ENCODE results near the gene LHX2. TPM values are rescaled to one million over a fixed set of nuclear protein-coding genes. Genes with fewer than 3 reads are reported as not detected.

The LHX2 gene
- total RNA-seq, 1 donor from 2014 or later: not detected

DNA sequence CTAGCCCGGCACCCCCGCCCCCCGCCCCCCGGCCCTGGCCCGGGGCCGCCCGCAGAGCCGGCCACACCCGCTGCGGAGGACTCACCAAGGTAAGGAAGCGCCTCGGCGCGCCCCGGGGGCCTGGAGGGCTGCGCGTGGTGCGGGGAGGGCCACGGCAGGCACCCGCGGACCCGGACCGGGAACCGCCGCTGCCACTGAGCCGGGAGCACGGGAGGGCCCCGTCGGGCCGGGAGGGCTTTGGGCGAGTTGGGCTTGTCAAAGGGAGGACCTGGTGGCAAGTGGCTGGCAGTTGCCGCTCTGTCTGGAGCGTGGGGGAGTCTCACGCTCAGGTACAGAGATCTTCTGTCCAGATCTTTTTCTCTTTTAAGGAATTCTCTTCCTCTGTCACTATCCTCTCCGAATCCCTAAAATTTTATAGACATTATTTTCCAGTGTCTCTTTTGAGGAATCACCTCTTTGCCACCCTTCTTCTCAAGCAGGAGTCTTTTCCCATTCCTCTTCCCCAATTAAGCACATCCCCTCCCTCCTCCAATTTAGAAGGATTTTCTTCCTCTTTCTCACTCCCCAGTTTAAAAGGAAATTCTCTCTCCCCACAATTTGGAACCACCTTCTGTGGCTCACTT, 11.3 kb upstream of the LHX2 start:
- Mint-ChIP-seq H3K4me3 (ENCODE audit: unreplicated experiment) (peak overlapping the region; percentile 61), H3K27ac (ENCODE audit: unreplicated experiment) (no peak overlapping the region)

GRCh38 chr9:124000784-124001457, 10.6 kb upstream of the LHX2 start:
- no peak overlapping the region for H3K27ac Mint-ChIP-seq (ENCODE audit: unreplicated experiment)
- H3K9me3 Mint-ChIP-seq (ENCODE audit: unreplicated experiment): no peaks in the 10 kb centered on the region
- H3K36me3 Mint-ChIP-seq (ENCODE audit: unreplicated experiment): peaks cover 2% of the 10 kb centered on the region
- no peak for DNase-seq (ENCODE audit: extremely low spot score, unreplicated experiment)
- H3K27me3 Mint-ChIP-seq (ENCODE audit: unreplicated experiment): peaks cover 90% of the 10 kb centered on the region
- H3K4me1 Mint-ChIP-seq (ENCODE audit: unreplicated experiment): peaks cover 27% of the 10 kb centered on the region
- TF ChIP-seq, protein P1, sequence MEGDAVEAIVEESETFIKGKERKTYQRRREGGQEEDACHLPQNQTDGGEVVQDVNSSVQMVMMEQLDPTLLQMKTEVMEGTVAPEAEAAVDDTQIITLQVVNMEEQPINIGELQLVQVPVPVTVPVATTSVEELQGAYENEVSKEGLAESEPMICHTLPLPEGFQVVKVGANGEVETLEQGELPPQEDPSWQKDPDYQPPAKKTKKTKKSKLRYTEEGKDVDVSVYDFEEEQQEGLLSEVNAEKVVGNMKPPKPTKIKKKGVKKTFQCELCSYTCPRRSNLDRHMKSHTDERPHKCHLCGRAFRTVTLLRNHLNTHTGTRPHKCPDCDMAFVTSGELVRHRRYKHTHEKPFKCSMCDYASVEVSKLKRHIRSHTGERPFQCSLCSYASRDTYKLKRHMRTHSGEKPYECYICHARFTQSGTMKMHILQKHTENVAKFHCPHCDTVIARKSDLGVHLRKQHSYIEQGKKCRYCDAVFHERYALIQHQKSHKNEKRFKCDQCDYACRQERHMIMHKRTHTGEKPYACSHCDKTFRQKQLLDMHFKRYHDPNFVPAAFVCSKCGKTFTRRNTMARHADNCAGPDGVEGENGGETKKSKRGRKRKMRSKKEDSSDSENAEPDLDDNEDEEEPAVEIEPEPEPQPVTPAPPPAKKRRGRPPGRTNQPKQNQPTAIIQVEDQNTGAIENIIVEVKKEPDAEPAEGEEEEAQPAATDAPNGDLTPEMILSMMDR (IDR thresholded peaks at IDR 0.05): no peak
- peak overlapping the region; percentile 61 for H3K4me3 Mint-ChIP-seq (ENCODE audit: unreplicated experiment)

More for the DNA sequence above, 11.3 kb upstream of the LHX2 start:
- Mint-ChIP-seq H3K27me3 (ENCODE audit: unreplicated experiment) (peaks cover 90% of the 10 kb centered on the region), H3K36me3 (ENCODE audit: unreplicated experiment) (peaks cover 2% of the 10 kb centered on the region), H3K9me3 (ENCODE audit: unreplicated experiment) (no peaks in the 10 kb centered on the region), H3K4me1 (ENCODE audit: unreplicated experiment) (peaks cover 27% of the 10 kb centered on the region)
- TF ChIP-seq, protein P1 (IDR thresholded peaks at IDR 0.05): no peak
- no peak for DNase-seq (ENCODE audit: extremely low spot score, unreplicated experiment)

GRCh38 chr9:124001458-124001799, 10.1 kb upstream of the LHX2 start:
- Mint-ChIP-seq H3K4me3 (ENCODE audit: unreplicated experiment) (no peak overlapping the region), H3K9me3 (ENCODE audit: unreplicated experiment) (no peaks in the 10 kb centered on the region), H3K36me3 (ENCODE audit: unreplicated experiment) (peaks cover 2% of the 10 kb centered on the region), H3K27ac (ENCODE audit: unreplicated experiment) (no peak overlapping the region), H3K27me3 (ENCODE audit: unreplicated experiment) (peaks cover 90% of the 10 kb centered on the region), H3K4me1 (ENCODE audit: unreplicated experiment) (peaks cover 27% of the 10 kb centered on the region)
- TF ChIP-seq, protein P1 (IDR thresholded peaks at IDR 0.05): no peak
- DNase-seq (ENCODE audit: extremely low spot score, unreplicated experiment): no peak

DNA sequence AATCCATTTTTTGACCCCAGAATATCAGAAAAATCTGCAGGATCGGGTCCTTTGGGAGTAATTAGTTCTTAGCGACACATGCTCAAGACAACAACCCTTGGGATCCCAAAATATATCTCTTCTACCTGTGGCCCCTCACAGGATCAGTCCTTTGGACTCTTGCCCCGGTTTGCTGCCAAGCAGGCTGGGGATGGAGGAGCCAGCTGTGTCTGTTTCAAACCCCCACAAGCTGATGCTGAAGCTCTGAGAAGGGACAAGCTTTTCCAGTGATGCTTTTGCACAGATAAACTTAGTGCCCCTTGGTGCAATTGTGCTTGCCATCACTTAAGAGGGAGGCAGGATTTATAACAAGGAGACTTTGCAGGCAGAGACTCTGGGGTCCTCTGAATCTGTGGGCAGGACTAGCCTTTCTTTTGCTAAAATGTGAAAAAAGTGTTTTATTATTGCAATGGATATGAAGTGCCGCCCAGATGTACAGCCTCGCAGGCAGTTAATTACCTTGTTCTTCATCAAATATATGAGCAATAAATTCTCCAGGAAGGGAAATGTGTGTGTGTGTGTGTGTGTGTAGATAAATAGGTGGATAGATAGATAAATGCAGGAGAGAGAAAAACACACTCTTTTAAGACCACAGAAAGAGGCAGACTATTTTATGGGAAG, 9.6 kb upstream of the LHX2 start:
- H3K27me3 Mint-ChIP-seq (ENCODE audit: unreplicated experiment): peaks cover 91% of the 10 kb centered on the region
- no peaks in the 10 kb centered on the region for H3K9me3 Mint-ChIP-seq (ENCODE audit: unreplicated experiment)

More for the DNA sequence above, 9.6 kb upstream of the LHX2 start:
- TF ChIP-seq, protein P1 (IDR thresholded peaks at IDR 0.05): no peak
- H3K4me1 Mint-ChIP-seq (ENCODE audit: unreplicated experiment): peaks cover 22% of the 10 kb centered on the region
- H3K4me3 Mint-ChIP-seq (ENCODE audit: unreplicated experiment): no peak overlapping the region
- no peak for DNase-seq (ENCODE audit: extremely low spot score, unreplicated experiment)
- peaks cover 2% of the 10 kb centered on the region for H3K36me3 Mint-ChIP-seq (ENCODE audit: unreplicated experiment)
- H3K27ac Mint-ChIP-seq (ENCODE audit: unreplicated experiment): no peak overlapping the region

Data from osteocyte (in vitro differentiated cells).